Fibroblast of lung (primary cell): Measurements from ENCODE around the gene ZNHIT1.

Experiments
- EZH2 ChIP-seq: IDR thresholded peaks from 2 replicates; pipeline ENCODE4 v1.5.1; 2012; ENCODE audit warnings: low read length, control low read depth, mild to moderate bottlenecking; ENCODE audit errors: missing control alignments
- TF ChIP-seq, protein P1 (sequence below), 2 donors: IDR thresholded peaks in 1 of 2; conservative IDR thresholded peaks in 1 of 2; 1 replicate in 1 of 2; 2 replicates in 1 of 2; pipeline ENCODE4 v1.5.1; 2011 to 2012; ENCODE audit warnings: low read length in 2 of 2, control low read depth in 1 of 2, inconsistent platforms in 1 of 2, low read depth in 1 of 2, mild to moderate bottlenecking in 1 of 2

DNA sequence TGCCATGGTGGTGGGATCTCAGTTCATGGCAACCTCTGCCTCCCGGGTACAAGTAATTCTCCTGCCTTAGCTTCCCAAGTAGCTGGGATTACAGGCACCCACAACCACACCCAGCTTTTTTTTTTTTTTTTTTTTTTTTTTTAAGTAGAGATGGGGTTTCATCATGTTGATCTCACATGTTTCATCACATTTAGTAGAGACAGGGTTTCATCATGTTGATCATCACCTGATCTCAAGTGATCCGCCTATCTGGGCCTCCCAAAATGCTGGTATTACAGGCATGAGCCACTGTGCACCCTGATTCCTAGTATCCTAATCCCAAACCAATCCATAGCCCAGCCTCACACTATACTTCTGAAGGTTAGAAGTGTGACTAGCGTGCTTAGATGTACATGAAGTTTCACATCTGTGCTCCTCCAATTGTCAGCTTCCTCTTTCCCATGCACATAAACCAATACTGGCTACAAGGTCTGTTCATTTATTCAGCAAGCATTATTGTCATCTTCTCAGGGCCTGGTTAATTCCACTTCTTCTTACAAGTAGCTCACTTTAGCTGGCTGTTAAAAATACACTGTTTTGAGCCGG lies 31.0 kb upstream of the ZNHIT1 start:
- TF ChIP-seq, protein P1, sequence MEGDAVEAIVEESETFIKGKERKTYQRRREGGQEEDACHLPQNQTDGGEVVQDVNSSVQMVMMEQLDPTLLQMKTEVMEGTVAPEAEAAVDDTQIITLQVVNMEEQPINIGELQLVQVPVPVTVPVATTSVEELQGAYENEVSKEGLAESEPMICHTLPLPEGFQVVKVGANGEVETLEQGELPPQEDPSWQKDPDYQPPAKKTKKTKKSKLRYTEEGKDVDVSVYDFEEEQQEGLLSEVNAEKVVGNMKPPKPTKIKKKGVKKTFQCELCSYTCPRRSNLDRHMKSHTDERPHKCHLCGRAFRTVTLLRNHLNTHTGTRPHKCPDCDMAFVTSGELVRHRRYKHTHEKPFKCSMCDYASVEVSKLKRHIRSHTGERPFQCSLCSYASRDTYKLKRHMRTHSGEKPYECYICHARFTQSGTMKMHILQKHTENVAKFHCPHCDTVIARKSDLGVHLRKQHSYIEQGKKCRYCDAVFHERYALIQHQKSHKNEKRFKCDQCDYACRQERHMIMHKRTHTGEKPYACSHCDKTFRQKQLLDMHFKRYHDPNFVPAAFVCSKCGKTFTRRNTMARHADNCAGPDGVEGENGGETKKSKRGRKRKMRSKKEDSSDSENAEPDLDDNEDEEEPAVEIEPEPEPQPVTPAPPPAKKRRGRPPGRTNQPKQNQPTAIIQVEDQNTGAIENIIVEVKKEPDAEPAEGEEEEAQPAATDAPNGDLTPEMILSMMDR (conservative IDR thresholded peaks at IDR 0.05 in 1 of 2, IDR thresholded peaks at IDR 0.05 in 1 of 2; ENCODE audit: low read depth in 1 of 2, low read length in 2 of 2) = no peak
- TF ChIP-seq EZH2 = no peak
